Brain microvascular endothelial cell (primary cell): ENCODE measurements around the gene ZMYND15.
"Not testable (repeated sequence)": the region's sequence is repeated elsewhere in the genome, so short reads cannot be mapped to it uniquely, and the experiment has no call there.

Experiments used
- DNase-seq: peaks from one replicate; pipeline ENCODE4 v3.0.0-alpha.2; 2020
- H3K27ac ChIP-seq: fragments of 250-450 bp; sonication (Bioruptor Pico); 2 replicates; pipeline ENCODE4 v1.5.1; 2020; ENCODE audit warnings: mild to moderate bottlenecking, moderate library complexity
- H3K27me3 ChIP-seq: fragments of 250-450 bp; sonication (Bioruptor Pico); replicated peaks from 2 replicates; pipeline ENCODE4 v1.5.1; 2020; ENCODE audit warnings: mild to moderate bottlenecking
- H3K36me3 ChIP-seq: fragments of 250-450 bp; sonication (Bioruptor Pico); replicated peaks from 2 replicates; pipeline ENCODE4 v1.5.1; 2020; ENCODE audit warnings: mild to moderate bottlenecking
- H3K4me3 ChIP-seq: 2 replicates; pipeline ENCODE4 v1.5.1; 2011; ENCODE audit warnings: low read depth, mild to moderate bottlenecking, control low read depth, low read length, moderate library complexity
- in situ Hi-C: cut with HindIII; loops from 2 replicates; pipeline ENCODE4 v1.10.0; 2017; ENCODE audit warnings: low sequenced_read_pairs, low pct_ligation_motif_present
- TF ChIP-seq, protein P1 (sequence below): IDR thresholded peaks from 2 replicates; pipeline ENCODE4 v1.5.1; 2011; ENCODE audit warnings: low read depth, mild to moderate bottlenecking, moderate library complexity, low read length, control low read depth, inconsistent platforms; ENCODE audit errors: missing control alignments

ZMYND15 gene, protein sequence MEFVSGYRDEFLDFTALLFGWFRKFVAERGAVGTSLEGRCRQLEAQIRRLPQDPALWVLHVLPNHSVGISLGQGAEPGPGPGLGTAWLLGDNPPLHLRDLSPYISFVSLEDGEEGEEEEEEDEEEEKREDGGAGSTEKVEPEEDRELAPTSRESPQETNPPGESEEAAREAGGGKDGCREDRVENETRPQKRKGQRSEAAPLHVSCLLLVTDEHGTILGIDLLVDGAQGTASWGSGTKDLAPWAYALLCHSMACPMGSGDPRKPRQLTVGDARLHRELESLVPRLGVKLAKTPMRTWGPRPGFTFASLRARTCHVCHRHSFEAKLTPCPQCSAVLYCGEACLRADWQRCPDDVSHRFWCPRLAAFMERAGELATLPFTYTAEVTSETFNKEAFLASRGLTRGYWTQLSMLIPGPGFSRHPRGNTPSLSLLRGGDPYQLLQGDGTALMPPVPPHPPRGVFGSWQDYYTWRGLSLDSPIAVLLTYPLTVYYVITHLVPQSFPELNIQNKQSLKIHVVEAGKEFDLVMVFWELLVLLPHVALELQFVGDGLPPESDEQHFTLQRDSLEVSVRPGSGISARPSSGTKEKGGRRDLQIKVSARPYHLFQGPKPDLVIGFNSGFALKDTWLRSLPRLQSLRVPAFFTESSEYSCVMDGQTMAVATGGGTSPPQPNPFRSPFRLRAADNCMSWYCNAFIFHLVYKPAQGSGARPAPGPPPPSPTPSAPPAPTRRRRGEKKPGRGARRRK

DNA sequence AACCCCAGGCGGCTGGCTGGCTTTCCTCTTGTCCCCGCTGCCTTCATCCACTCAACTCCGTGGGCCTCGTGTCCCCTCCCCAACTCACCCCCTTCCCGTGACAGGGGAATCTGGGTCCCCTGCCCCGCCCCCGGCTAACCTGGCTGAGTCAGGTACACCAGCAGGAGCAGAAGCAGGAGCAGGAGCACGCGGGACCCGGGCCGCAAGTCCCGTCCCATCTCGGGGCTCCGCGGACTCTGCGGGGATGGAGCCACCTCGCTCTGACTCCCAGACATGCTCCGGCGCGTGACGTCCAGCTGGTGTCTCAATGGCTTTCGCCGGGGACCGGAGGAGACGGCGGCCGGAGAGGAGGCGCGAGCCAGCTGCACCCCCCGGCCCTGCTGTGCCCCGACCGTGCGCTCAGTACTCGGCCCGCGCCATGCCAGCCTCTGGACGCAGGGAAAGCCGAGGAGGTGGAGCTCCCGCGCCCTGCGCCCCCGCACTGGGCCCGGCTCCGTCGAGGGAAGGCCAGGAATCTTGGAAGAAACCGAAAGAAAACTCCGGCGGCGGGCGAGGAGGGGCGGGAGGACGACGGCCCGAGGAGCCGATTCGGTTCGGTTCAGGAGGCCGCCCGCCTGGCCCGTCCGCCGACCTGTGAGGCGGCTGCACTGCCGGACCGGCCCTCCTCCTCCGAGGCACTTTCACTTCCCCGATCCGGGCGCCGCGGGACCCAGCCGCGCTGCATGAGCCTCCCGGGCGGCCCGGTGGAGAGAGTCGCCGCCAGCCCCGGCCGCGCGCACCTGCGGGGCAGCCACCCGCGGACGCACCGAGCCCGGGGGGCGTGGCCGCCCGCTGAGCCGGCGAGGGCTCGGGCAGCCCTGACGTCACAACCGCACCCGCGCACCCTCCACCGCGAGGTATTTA is at the start of gene ZMYND15, which contains the start of gene CXCL16:
Gene ZMYND15, plus strand, starts transcription at position 712 of the 903 bp plus-strand sequence. CDS start 716 bp downstream, outside the sequence.
Gene CXCL16, minus strand, starts transcription at position 807 of the 903 bp plus-strand sequence. Its CDS starts 589 bp downstream, at position 218.
- Histone ChIP-seq H3K4me3 (peak within 1 kb of the TSS; percentile 63), H3K27me3 (peaks cover 14% of the 10 kb centered on the region), H3K36me3 (no peaks in the 10 kb centered on the region), H3K27ac (no peak within 1 kb of the TSS)
- in situ Hi-C loops = no loop called here
- TF ChIP-seq, protein P1, sequence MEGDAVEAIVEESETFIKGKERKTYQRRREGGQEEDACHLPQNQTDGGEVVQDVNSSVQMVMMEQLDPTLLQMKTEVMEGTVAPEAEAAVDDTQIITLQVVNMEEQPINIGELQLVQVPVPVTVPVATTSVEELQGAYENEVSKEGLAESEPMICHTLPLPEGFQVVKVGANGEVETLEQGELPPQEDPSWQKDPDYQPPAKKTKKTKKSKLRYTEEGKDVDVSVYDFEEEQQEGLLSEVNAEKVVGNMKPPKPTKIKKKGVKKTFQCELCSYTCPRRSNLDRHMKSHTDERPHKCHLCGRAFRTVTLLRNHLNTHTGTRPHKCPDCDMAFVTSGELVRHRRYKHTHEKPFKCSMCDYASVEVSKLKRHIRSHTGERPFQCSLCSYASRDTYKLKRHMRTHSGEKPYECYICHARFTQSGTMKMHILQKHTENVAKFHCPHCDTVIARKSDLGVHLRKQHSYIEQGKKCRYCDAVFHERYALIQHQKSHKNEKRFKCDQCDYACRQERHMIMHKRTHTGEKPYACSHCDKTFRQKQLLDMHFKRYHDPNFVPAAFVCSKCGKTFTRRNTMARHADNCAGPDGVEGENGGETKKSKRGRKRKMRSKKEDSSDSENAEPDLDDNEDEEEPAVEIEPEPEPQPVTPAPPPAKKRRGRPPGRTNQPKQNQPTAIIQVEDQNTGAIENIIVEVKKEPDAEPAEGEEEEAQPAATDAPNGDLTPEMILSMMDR = no peak
- peak; percentile 21 for DNase-seq

GRCh38 chr17:4689872-4690271 is 49.8 kb upstream of the ZMYND15 start:
- H3K4me3 ChIP-seq, H3K27ac ChIP-seq, H3K36me3 ChIP-seq, H3K27me3 ChIP-seq, in situ Hi-C loops, DNase-seq: not testable (repeated sequence)

DNA sequence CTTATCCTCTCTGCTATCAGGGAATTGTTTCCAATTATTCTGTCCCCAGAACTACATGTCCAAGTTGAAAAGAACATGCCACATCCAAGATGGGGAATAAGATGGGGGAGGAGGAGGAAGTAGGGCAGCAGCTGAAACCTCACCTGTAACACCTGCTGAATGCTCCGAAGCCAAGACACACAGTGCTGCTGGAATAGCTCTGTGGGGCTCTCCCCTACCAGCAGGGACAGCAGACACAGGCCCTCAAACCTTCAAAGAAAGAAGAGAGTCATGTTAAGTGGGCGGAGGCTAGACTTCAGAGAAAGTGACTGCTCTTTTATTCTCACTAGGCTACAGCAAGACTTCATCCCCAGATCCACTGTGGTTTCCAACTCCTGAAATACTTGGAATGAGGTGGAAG is 48.9 kb upstream of the ZMYND15 start:
- TF ChIP-seq, protein P1 = no peak
- Histone ChIP-seq H3K27me3 (no peaks in the 10 kb centered on the region), H3K27ac (no peak overlapping the region), H3K4me3 (no peak overlapping the region), H3K36me3 (peaks cover 10% of the 10 kb centered on the region)
- no peak for DNase-seq
- in situ Hi-C loops = no loop called here

DNA sequence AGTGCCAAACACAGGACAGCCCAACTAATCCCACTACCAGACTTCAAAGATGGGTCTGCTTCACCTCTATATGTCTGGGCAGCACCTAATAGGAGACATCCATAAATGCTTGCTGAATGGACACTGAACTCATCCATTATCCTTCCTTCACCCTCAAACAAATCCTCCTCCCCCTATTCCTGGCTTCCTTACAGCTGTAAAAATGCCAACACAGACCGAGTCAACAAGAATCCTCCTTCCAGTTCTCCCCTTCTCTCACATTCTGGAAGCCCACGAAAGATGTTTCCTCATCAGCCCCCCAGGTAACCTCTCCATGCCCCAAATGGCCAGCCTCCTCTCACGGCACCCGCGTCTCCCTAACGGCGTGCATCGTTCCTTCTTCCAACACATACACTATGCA is 47.9 kb upstream of the ZMYND15 start:
- in situ Hi-C loops = no loop called here
- TF ChIP-seq, protein P1 = no peak
- Histone ChIP-seq H3K27me3 (no peaks in the 10 kb centered on the region), H3K27ac (no peak overlapping the region), H3K36me3 (peaks cover 10% of the 10 kb centered on the region), H3K4me3 (no peak overlapping the region)
- no peak for DNase-seq

GRCh38 chr17:4693416-4693815 is 46.2 kb upstream of the ZMYND15 start:
- TF ChIP-seq, protein P1 = no peak
- H3K36me3 ChIP-seq = peaks cover 7% of the 10 kb centered on the region
- no peaks in the 10 kb centered on the region for H3K27me3 ChIP-seq
- DNase-seq = no peak
- in situ Hi-C loops = no loop called here
- no peak overlapping the region for H3K4me3 ChIP-seq
- H3K27ac ChIP-seq = no peak overlapping the region
